Measurements from ENCODE around the gene BDH1. TPM values are rescaled to one million over a fixed set of nuclear protein-coding genes. Genes with fewer than 3 reads are reported as not detected.

Gene BDH1
- total and polyA plus RNA-seq, 2 of the 8 experiments (the other 6 are each of a cell fraction or from before 2014, with no cell fraction given), result 27.2 to 28.1 TPM

GRCh38 chr3:197471221-197472010 lies 84.4 kb downstream of the BDH1 start:
- Histone ChIP-seq H3K4me1 (replicated peaks in 1 of 4; ENCODE audit: control insufficient read depth in 3 of 4, insufficient read depth in 4 of 4, low read length in 3 of 4) (peaks cover 2 to 12% (median 7%) of the 10 kb centered on the region in 4 experiments; a peak in 5 of 7 replicates), H3K79me2 (ENCODE audit: control insufficient read depth in 1 of 2, insufficient read depth in 2 of 2, low read length in 2 of 2) (no peaks in the 10 kb centered on the region), H3K23ac (ENCODE audit: insufficient read length) (no peak overlapping the region), H2AK5ac (ENCODE audit: low read depth, low read length) (peak overlapping the region; percentile 65; the same call in 1 of the 2 replicates), H4K91ac (replicated peaks; ENCODE audit: insufficient read length, low read length) (peak overlapping the region; percentile 81), H3K4ac (replicated peaks; ENCODE audit: insufficient read length, low read depth, low read length) (no peak overlapping the region), H3K36me3 (ENCODE audit: control insufficient read depth in 2 of 4, insufficient read depth in 4 of 4, low read length in 3 of 4) (no peaks in the 10 kb centered on the region), H4K5ac (ENCODE audit: insufficient read length, low read depth, low read length) (no peak overlapping the region), H3K4me2 (ENCODE audit: insufficient read depth in 1 of 2, low read depth in 2 of 2, low read length in 2 of 2) (no peak overlapping the region), H3K9me3 (ENCODE audit: insufficient read depth in 2 of 2, low read depth in 1 of 2, low read length in 1 of 2) (no peaks in the 10 kb centered on the region), H3K4me3 (ENCODE audit: extremely low read depth in 1 of 4, insufficient read depth in 2 of 4, low read depth in 3 of 4, low read length in 4 of 4) (no peak overlapping the region), H3K9ac (replicated peaks in 1 of 4; ENCODE audit: extremely low read depth in 1 of 4, low read depth in 3 of 4, low read length in 3 of 4) (no peak overlapping the region), H2BK20ac (ENCODE audit: low read length) (peak overlapping the region; percentile 80; the same call in 1 of the 2 replicates), H2AFZ (ENCODE audit: low read length) (peak overlapping the region; percentile 81; the same call in 1 of the 2 replicates), H2BK15ac (ENCODE audit: low read length) (peak overlapping the region; percentile 75; the same call in 1 of the 2 replicates), H3K27me3 (replicated peaks in 1 of 4; ENCODE audit: control insufficient read depth in 3 of 4, extremely low read depth in 1 of 4, insufficient read depth in 3 of 4, low read length in 3 of 4) (peaks cover 0 to 4% (median under 1%) of the 10 kb centered on the region in 4 experiments; a peak in 1 of 7 replicates), H4K20me1 (replicated peaks in 1 of 2; ENCODE audit: control insufficient read depth in 1 of 2, insufficient read depth in 2 of 2, low read length in 2 of 2) (no peaks in the 10 kb centered on the region), H3K23me2 (ENCODE audit: low read depth, low read length) (no peaks in the 10 kb centered on the region), H3K56ac (replicated peaks; ENCODE audit: insufficient read length, low read depth, low read length) (no peak overlapping the region), H3K27ac (ENCODE audit: low read depth, low read length) (no peak overlapping the region), H3K18ac (ENCODE audit: extremely low read depth, low read length) (peak overlapping the region; percentile 28; the same call in 1 of the 2 replicates), H3K79me1 (ENCODE audit: low read depth, low read length) (no peaks in the 10 kb centered on the region), H2BK5ac (ENCODE audit: low read depth, low read length) (peak overlapping the region; percentile 28; the same call in 1 of the 2 replicates), H2BK120ac (replicated peaks; ENCODE audit: low read depth, low read length) (peak overlapping the region; percentile 36), H4K8ac (ENCODE audit: extremely low read depth, insufficient read depth, low read length) (peak overlapping the region; percentile 46; the same call in 1 of the 2 replicates), H3K14ac (ENCODE audit: insufficient read length) (no peak overlapping the region), H2BK12ac (ENCODE audit: low read depth, low read length) (peak overlapping the region; percentile 91)
- CTCF ChIA-PET (ENCODE audit: partially characterized antibody), result interaction anchor here (0.6 to 2.1 kb wide), 8 partner anchors 10 to 190 kb away, joined by 3 to 7 read pairs (median 4); no protein-coding TSS in a partner anchor
- FAIRE-seq, result no peak
- TF ChIP-seq TEAD4 (IDR thresholded peaks at IDR 0.05; ENCODE audit: low read depth, low read length), result peak; percentile 82
- 0 out of 2 replicates have a peak, but pooled peaks have one; percentile 39 for TF ChIP-seq MAX (IDR thresholded peaks at IDR 0.05)
- no peak for TF ChIP-seq SIN3A (conservative IDR thresholded peaks at IDR 0.05 in 1 of 2, IDR thresholded peaks at IDR 0.05 in 1 of 2; ENCODE audit: low read depth in 1 of 2, low read length in 2 of 2)
- POLR2A ChIA-PET (ENCODE audit: partially characterized antibody), result interaction anchor here (1.1 kb wide), 1 partner anchor 25 kb away, joined by 3 read pairs; no protein-coding TSS in a partner anchor
- 91% methylated on average over 10 of the region's 10 CpGs; no CpG with 5 or more reads in 1 of the 2 experiments for WGBS, 2 experiments (ENCODE audit: extremely low coverage in 1 of 2, insufficient coverage in 1 of 2, insufficient read length in 1 of 2, insufficient replicate concordance in 2 of 2, low coverage in 1 of 2, low lambda C conversion rate in 2 of 2, missing lambda C conversion rate in 1 of 2)
- DNase-seq (ENCODE audit: low read depth in 1 of 2, low spot score in 2 of 2), result no peak
